ENCODE data around the gene NEAT1. TPM values are rescaled to one million over a fixed set of nuclear protein-coding genes. Genes with fewer than 3 reads are reported as not detected.

Gene NEAT1
- total and polyA plus RNA-seq, 9 of the 15 experiments (the other 6 are each of a cell fraction or from before 2014, with no cell fraction given): 20.1 to 389 (median 62.8) TPM

DNA sequence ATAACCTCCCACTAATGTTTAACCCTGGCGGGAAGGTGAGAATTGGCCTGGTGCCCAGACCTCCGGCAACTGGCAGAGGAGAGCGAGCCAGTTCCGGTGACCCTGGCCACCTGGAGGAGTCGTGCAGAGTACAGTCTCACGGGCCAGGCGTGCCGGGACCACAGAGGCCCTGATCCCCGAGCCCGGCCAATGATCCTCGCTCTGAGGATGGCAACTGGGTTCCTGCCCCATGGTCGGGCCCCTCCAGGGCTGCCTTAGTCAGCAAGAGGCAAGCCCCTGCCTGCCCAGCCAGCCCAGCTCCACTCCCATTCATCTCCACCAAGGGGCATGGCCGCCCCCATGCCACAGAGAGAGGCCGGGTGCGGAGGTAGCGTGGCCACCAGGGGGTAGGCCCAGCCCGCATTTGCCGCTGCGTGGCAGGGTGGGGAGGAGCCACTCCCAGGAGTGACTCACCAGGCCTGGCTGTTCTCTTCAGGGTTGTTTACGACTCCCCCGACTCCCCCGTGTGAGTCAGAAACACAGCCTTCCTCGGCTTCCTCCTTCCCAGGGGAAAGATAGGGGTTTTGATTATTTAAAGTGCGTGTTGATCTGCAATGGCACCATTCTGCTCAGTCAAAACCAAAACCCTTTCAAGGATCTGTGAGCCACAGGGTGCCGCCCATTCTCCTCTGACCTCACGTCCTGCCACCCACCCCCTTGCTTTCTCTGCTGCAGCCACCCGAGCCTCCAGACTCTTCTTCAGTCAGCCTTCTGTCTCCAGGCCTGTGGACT lies 40.4 kb upstream of the NEAT1 start, which contains the start of gene SLC25A45 (continued):
- TF ChIP-seq, protein P1, sequence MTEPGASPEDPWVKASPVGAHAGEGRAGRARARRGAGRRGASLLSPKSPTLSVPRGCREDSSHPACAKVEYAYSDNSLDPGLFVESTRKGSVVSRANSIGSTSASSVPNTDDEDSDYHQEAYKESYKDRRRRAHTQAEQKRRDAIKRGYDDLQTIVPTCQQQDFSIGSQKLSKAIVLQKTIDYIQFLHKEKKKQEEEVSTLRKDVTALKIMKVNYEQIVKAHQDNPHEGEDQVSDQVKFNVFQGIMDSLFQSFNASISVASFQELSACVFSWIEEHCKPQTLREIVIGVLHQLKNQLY (CRISPR knock-in tag; conservative IDR thresholded peaks at IDR 0.05): peak in 1 of 2 experiments; percentile 89; a peak in 1 of 4 replicates
- TF ChIP-seq RFX1 (IDR thresholded peaks at IDR 0.05) (no peak), WHSC1 (IDR thresholded peaks at IDR 0.05; ENCODE audit: low read length) (no peak), FOXP1 (CRISPR knock-in tag; IDR thresholded peaks at IDR 0.05) (peak; percentile 97), TAF7 (tag; IDR thresholded peaks at IDR 0.05) (no peak), SNIP1 (IDR thresholded peaks at IDR 0.05; ENCODE audit: low read depth) (no peak), GABPA (tag; conservative IDR thresholded peaks at IDR 0.05; ENCODE audit: low read depth) (peak; percentile 53), SPI1 (IDR thresholded peaks at IDR 0.05; ENCODE audit: borderline replicate concordance, low read depth, low read length) (peak; percentile 57; the same call in 1 of the 2 replicates), PTTG1 (tag; IDR thresholded peaks at IDR 0.05; ENCODE audit: low read depth) (no peak), YY1 (IDR thresholded peaks at IDR 0.05; ENCODE audit: borderline replicate concordance in 1 of 3, control insufficient read depth in 1 of 3, extremely low read depth in 1 of 3, insufficient read depth in 3 of 3, insufficient read length in 1 of 3, insufficient replicate concordance in 2 of 3, low read depth in 1 of 3, low read length in 2 of 3) (peak; percentile 27 to 84 (median 81)), ZNF644 (tag; IDR thresholded peaks at IDR 0.05; ENCODE audit: low read depth) (0 out of 2 replicates have a peak, but pooled peaks have one; percentile 2), TOE1 (IDR thresholded peaks at IDR 0.05; ENCODE audit: borderline replicate concordance) (peak; percentile 54; the same call in 1 of the 2 replicates), TOE1 (CRISPR knock-in tag; IDR thresholded peaks at IDR 0.05; ENCODE audit: borderline replicate concordance, low read depth) (no peak), THRAP3 (IDR thresholded peaks at IDR 0.05; ENCODE audit: borderline replicate concordance) (no peak), PHB2 (IDR thresholded peaks at IDR 0.05; ENCODE audit: low read depth) (no peak)
- TF ChIP-seq, protein P2, sequence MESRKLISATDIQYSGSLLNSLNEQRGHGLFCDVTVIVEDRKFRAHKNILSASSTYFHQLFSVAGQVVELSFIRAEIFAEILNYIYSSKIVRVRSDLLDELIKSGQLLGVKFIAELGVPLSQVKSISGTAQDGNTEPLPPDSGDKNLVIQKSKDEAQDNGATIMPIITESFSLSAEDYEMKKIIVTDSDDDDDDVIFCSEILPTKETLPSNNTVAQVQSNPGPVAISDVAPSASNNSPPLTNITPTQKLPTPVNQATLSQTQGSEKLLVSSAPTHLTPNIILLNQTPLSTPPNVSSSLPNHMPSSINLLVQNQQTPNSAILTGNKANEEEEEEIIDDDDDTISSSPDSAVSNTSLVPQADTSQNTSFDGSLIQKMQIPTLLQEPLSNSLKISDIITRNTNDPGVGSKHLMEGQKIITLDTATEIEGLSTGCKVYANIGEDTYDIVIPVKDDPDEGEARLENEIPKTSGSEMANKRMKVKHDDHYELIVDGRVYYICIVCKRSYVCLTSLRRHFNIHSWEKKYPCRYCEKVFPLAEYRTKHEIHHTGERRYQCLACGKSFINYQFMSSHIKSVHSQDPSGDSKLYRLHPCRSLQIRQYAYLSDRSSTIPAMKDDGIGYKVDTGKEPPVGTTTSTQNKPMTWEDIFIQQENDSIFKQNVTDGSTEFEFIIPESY (CRISPR knock-in tag; IDR thresholded peaks at IDR 0.05): peak; percentile 68
- TF ChIP-seq, protein P3, sequence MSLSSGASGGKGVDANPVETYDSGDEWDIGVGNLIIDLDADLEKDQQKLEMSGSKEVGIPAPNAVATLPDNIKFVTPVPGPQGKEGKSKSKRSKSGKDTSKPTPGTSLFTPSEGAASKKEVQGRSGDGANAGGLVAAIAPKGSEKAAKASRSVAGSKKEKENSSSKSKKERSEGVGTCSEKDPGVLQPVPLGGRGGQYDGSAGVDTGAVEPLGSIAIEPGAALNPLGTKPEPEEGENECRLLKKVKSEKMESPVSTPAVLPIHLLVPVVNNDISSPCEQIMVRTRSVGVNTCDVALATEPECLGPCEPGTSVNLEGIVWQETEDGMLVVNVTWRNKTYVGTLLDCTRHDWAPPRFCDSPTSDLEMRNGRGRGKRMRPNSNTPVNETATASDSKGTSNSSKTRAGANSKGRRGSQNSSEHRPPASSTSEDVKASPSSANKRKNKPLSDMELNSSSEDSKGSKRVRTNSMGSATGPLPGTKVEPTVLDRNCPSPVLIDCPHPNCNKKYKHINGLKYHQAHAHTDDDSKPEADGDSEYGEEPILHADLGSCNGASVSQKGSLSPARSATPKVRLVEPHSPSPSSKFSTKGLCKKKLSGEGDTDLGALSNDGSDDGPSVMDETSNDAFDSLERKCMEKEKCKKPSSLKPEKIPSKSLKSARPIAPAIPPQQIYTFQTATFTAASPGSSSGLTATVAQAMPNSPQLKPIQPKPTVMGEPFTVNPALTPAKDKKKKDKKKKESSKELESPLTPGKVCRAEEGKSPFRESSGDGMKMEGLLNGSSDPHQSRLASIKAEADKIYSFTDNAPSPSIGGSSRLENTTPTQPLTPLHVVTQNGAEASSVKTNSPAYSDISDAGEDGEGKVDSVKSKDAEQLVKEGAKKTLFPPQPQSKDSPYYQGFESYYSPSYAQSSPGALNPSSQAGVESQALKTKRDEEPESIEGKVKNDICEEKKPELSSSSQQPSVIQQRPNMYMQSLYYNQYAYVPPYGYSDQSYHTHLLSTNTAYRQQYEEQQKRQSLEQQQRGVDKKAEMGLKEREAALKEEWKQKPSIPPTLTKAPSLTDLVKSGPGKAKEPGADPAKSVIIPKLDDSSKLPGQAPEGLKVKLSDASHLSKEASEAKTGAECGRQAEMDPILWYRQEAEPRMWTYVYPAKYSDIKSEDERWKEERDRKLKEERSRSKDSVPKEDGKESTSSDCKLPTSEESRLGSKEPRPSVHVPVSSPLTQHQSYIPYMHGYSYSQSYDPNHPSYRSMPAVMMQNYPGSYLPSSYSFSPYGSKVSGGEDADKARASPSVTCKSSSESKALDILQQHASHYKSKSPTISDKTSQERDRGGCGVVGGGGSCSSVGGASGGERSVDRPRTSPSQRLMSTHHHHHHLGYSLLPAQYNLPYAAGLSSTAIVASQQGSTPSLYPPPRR (CRISPR knock-in tag; IDR thresholded peaks at IDR 0.05; ENCODE audit: borderline replicate concordance): no peak

All from K562 (cell line).